RPMI8226 (cell line): Measurements from ENCODE around the gene PRCC.
A peak's percentile ranks its signal among the peaks of the same experiment; 100 is the strongest.

Experiments used
- DNase-seq: peaks from one replicate; pipeline ENCODE4 v3.0.0-alpha.2; 2015

Gene PRCC

DNA sequence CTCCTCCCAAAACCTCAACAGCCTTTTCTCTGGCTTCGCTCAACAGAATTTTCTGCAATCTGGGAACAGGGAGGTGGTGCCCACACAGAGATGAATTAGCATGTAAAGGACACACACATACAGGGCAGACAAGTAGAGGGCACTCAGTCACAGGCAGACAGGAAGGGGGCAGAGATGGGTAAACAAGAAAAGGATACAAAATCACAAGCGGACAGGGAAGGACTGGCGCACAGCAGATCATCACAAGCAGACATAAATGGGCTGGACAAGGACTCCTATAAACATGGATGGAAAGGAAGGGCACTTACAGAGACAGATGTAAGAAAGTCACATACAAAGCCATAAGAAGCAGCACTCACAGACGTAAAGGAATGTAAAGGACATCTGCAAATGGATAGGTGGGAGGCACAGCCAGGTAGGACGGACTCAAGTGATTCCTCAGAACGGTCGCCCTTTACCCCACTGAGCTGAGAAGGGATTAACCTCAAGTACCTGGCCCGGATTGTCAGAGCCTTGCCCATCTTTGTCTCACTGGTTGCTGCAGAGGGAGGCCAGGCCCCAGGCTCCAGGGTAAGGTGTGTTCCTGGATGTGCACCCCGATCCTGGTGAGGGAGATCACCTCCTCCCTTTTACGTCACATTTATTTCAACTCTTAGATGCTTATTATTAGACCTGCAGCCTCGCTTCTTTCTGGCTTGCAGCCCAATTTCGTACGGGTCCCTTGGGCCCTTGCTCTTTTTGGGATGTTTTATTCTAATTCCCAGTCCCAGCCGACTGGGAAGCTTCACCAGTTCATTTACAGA, 836 bp upstream of the PRCC start:
- peak; percentile 28 for DNase-seq

GRCh38 chr1:156767879-156768604, 707 bp downstream of the PRCC start:
- DNase-seq: peak; percentile 35

- DNase-seq: no peak
Measured at GRCh38 chr1:156768610-156769295, 1.4 kb downstream of the PRCC start.

GRCh38 chr1:156772222-156772621, 4.9 kb downstream of the PRCC start:
- no peak for DNase-seq

DNA sequence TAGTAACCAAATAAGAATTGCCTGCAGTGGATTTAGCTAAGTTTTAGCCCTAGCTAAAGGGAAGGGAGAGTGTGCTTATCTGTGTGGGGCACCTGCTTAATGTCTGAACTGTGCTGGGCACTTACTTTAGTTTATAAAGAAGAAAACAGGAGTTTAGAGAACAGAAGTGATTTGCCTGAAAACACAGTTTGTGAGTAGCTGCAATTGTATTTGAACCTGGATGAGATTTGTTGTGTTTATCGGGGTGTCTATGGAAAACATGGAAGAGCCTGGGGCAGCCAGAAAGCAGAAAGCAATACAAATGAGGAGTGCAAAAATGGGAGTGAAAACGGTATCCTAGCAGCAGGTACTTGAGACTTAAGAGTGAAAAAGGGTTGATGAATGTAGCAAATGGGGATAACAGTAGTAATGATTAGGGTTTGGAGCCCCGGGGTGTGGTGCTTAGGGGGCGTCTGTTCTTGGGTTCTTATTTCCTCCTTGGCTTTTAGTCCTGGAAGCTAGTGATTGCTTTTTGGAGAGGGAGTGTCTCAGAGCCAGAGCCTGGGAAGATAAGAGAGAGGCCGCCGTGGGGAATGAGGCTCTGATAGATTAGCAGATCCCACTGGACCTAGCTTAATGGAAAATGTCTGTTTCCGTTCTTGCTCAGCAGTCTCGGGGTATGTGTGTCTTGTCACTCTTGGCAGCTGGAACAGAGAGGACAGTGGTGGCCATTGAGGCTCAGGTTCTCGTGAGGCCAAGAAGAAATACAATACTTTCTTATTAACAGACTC, 5.6 kb downstream of the PRCC start:
- DNase-seq: no peak

- no peak for DNase-seq
Measured at GRCh38 chr1:156773607-156774006, 6.3 kb downstream of the PRCC start.

DNA sequence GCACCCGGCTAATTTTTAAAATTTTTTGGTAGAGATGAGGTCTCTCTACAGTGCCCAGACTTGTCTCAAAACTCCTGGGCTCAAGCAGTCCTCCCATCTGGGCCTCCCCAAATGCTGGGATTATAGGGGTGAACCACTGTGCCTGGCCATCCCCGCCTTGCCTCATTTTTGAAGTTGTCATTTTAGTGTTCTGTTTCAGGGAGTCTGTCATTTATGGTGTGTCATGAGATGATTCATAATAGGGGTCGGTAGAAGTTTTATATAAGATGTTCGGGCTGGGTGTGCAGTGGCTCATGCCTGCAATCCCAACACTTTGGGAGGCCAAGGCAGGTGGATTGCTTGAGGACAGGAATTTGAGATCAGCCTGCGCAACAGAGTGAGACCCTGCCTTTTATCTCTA, 8.5 kb downstream of the PRCC start:
- no peak for DNase-seq

- no peak for DNase-seq
Measured at GRCh38 chr1:156776942-156777341, 9.6 kb downstream of the PRCC start.

DNA sequence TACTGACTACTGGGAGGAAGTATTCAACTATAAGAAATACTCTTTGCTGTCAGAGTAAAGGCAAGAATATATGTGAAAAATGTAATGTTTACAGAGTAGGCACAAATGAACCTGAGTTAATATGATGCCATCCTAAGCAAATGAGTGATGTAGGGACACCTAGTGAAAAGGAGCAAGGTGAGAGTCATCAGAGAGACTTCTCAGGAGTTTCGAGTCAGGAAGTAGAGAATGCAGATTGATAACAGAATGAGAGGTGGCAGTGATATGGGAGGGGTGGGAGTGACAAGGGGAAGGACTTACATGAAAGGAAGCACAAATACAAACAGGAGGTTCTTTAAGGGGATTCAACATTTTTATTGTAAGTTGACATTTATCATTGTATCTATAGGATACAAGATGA, 10.2 kb downstream of the PRCC start:
- DNase-seq: no peak

GRCh38 chr1:156781585-156782186, 14.4 kb downstream of the PRCC start:
- DNase-seq: no peak

DNA sequence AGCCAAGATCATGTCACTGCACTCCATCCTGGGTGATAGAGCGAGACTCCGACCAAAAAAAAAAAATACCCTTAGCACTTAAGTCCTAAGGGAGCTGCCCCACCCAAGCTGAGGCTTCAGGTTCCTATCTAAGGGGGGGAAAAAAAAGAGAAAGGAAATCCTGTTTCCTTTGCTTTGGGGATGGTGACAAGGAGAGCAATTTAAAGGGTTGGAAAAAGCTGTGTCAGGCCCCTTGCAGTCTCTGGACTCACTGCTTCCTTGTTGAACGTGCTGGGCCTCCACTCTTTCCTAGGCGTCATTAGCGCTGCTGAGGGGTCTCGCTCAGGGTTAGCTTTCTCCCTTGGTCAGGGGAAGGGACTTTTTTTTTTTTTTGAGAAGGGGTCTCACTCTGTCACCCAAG, 18.1 kb downstream of the PRCC start:
- no peak for DNase-seq

DNA sequence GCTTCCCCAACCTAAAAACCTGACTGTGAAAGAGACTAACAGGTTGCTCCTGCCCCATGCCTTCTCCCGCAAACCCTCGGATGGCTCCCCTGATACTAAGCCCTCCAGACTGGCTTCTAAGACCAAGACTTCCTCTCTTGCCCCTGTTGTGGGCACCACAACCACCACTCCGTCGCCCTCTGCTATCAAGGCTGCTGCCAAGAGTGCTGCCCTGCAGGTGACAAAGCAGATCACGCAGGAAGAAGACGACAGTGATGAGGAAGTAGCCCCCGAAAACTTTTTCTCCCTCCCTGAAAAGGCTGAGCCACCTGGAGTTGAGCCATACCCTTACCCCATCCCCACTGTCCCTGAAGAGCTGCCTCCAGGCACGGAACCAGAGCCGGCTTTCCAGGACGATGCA, 19.3 kb downstream of the PRCC start:
- DNase-seq: no peak

- DNase-seq: no peak
Measured at GRCh38 chr1:156788136-156788535, 20.8 kb downstream of the PRCC start.

- no peak for DNase-seq
Measured at GRCh38 chr1:156789621-156790318, 22.4 kb downstream of the PRCC start.

- no peak for DNase-seq
Measured at GRCh38 chr1:156794506-156795373, 27.4 kb downstream of the PRCC start.

DNA sequence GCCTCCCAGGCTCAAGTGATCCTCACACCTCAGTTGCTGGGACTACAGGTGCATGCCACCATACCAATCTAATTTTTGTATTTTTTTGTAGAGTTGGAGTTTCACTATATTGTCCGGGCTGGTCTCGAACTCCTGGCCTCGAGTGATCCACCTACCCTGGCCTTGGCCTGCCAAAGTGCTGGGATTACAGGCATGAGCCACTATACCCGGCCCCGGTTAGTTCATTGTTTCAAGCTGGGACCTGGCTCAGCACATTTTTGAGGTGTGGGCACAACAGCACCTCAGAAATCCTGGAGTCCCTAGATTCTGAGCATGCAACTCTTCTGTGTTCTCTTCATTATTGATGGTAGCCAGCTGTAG, 28.0 kb downstream of the PRCC start:
- no peak for DNase-seq

DNA sequence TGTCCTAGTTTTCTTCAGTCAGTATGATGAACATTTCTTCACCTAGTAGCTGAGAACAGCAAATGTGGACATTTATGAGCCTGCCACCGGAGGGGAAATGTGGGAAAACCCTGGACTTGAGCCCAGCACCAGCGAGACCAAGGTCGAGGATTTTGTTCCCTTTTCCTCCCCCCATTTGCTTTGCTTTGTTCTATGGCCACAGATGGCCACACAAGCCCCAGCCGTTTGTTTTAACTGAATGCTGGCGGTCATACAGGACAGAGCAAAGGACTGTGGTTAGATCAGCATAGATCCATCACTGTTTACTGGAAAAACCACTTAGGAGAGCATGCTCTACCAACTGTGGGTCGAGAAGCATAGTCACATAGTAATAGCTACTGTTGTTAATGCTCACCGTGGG, 28.5 kb downstream of the PRCC start:
- DNase-seq: no peak

- DNase-seq: no peak
Measured at GRCh38 chr1:156796340-156797097, 29.2 kb downstream of the PRCC start.

DNA sequence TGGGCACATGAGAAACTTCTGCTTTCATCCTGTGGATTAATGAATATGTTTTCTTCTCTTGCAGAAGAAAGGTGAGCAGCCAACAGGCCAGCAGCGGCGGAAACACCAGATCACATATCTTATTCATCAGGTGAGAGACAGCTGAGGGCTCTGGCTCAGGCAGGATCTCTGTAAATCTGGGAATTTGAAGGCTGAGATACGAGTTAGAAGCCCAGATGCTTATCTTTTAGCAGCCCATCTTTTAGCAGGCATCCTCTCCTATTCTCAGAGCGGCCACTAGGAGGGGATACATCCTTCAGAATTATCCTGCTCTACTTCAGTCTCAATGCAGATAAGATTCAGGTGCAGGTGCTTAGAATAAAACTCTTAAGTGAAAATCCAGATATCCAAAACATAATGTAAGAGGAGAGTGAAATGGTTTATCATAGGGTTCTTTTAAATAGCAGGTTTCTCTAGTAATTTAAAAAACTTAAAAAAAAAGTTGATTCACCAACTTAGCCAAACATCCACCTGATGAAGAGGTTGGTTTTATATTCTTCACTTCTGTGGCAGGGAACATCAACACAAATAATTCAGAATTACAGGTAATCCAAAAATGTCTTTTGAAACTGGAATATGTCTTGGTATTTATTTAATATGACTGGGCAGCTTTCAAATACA, 30.0 kb downstream of the PRCC start:
- peak; percentile 78 for DNase-seq
